Kidney (tissue), 14 donors: ENCODE measurements around the gene RNF149. TPM values are rescaled to one million over a fixed set of nuclear protein-coding genes. Genes with fewer than 3 reads are reported as not detected.

ENCODE experiments used
- DNase-seq, 5 donors: peaks; one replicate each; pipeline ENCODE4 v3.0.0-alpha.2; 2013 to 2020
- FAIRE-seq: peaks from 2 replicates; lab custom pipeline; 2012; peaks lifted over from hg19 to GRCh38; lab: Jason Lieb, UNC
- H3K27ac ChIP-seq, 2 donors: one replicate each; pipeline ENCODE4 v1.7.0; 2013; ENCODE audit warnings: low read depth in 2 of 2, low read length in 2 of 2, inconsistent platforms in 1 of 2
- H3K27me3 ChIP-seq: one replicate; pipeline ENCODE4 v1.7.1; 2013; ENCODE audit warnings: low read length, inconsistent platforms; ENCODE audit not compliant: control insufficient read depth, insufficient read depth
- H3K36me3 ChIP-seq, 3 donors: one replicate each; pipeline versions ENCODE4 v1.7.0 to v1.7.1; 2013; ENCODE audit warnings: low read length in 3 of 3, control low read depth in 1 of 3, inconsistent platforms in 1 of 3; ENCODE audit not compliant: insufficient read depth in 3 of 3, control insufficient read depth in 2 of 3
- H3K4me1 ChIP-seq, 3 donors: one replicate each; pipeline versions ENCODE4 v1.7.0 to v1.7.1; 2013; ENCODE audit warnings: low read length in 3 of 3, inconsistent platforms in 1 of 3, low read depth in 1 of 3; ENCODE audit not compliant: control insufficient read depth in 2 of 3, insufficient read depth in 2 of 3
- H3K4me3 ChIP-seq, 3 donors: one replicate each; pipeline versions ENCODE4 v1.7.0 to v1.8.1; 2013; ENCODE audit warnings: low read length in 3 of 3, control low read depth in 1 of 3, inconsistent platforms in 1 of 3
- H3K9ac ChIP-seq, 3 donors: one replicate each; pipeline versions ENCODE4 v1.7.0 to v1.7.1; 2013; ENCODE audit warnings: low read length in 3 of 3, control low read depth in 1 of 3, inconsistent platforms in 1 of 3
- H3K9me3 ChIP-seq, 3 donors: one replicate each; pipeline versions ENCODE4 v1.7.0 to v1.7.1; 2013; ENCODE audit warnings: low read length in 3 of 3, control low read depth in 1 of 3, inconsistent platforms in 1 of 3; ENCODE audit not compliant: control insufficient read depth in 2 of 3, insufficient read depth in 1 of 3
- intact Hi-C: fragments of 100-400 bp; cut with DNase I; formaldehyde crosslinking; loops from one replicate; pipeline ENCODE4 v1.11.1; 2022
- polyA plus RNA-seq: library from polyadenylated mRNA; stranded (reverse); fragments of 350-450 nt; fragmentation: Illumina TruSeq; extraction: RNeasy Lipid Tissue Mini Kit (QIAGEN cat#74804); gene quantifications from one replicate; pipeline ENCODE4 v1.2.3, GENCODE V29; 2014; ENCODE audit warnings: low read depth, low replicate concordance; ENCODE audit not compliant: insufficient read depth
- total RNA-seq: library from RNA; stranded (reverse); fragmentation: NEBNext Ultra II Directional; extraction: Animal tissue kit (Norgen Biotek cat#: 25700); gene quantifications from one replicate; pipeline ENCODE4 v1.2.1, GENCODE V29; 2021
- TF ChIP-seq, protein P1 (sequence below): IDR thresholded peaks from 3 replicates; pipeline ENCODE4 v1.5.1; 2012; ENCODE audit warnings: mild to moderate bottlenecking, moderate library complexity, borderline replicate concordance; ENCODE audit not compliant: insufficient read depth; ENCODE audit errors: extremely low read depth
- donor health status: control.
- donor health status: control.
- donor health status: control.
- donor health status: control.
- donor health status: control.
- donor health status: DM: yes; HTN: yes; CAD: no.
- donor health status: Normal renal cell carcinoma (clear cell type).

Gene RNF149
- total and polyA plus RNA-seq, 2 donors from 2014 or later: 30.1 to 75.8 TPM

DNA sequence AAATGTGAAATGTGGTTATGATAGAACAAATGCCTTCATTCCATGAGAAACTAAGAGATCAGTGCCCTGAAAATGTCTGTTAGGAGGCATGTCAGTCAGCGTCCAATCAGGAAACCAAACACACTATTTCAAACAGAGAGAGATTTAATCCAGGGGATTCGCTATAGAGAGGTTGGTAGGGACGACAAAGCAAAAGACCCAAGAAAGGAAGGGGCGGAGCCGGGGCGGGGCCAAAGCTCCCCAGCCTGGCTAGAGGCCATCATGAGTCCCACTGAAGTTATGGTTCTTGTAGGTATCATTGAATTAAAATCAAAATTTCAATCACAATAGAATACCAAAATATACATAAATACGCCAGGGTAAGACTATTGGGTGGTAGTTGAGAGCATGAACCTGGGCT, 32.9 kb upstream of the RNF149 start:
- intact Hi-C loops: no loop called here
- Histone ChIP-seq H3K27ac (no peak overlapping the region), H3K9me3 (no peaks in the 10 kb centered on the region), H3K4me1 (no peaks in the 10 kb centered on the region), H3K27me3 (no peaks in the 10 kb centered on the region), H3K4me3 (no peak overlapping the region), H3K9ac (no peak overlapping the region), H3K36me3 (no peaks in the 10 kb centered on the region)
- FAIRE-seq (no peak), DNase-seq (no peak)
- TF ChIP-seq, protein P1, sequence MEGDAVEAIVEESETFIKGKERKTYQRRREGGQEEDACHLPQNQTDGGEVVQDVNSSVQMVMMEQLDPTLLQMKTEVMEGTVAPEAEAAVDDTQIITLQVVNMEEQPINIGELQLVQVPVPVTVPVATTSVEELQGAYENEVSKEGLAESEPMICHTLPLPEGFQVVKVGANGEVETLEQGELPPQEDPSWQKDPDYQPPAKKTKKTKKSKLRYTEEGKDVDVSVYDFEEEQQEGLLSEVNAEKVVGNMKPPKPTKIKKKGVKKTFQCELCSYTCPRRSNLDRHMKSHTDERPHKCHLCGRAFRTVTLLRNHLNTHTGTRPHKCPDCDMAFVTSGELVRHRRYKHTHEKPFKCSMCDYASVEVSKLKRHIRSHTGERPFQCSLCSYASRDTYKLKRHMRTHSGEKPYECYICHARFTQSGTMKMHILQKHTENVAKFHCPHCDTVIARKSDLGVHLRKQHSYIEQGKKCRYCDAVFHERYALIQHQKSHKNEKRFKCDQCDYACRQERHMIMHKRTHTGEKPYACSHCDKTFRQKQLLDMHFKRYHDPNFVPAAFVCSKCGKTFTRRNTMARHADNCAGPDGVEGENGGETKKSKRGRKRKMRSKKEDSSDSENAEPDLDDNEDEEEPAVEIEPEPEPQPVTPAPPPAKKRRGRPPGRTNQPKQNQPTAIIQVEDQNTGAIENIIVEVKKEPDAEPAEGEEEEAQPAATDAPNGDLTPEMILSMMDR: no peak

DNA sequence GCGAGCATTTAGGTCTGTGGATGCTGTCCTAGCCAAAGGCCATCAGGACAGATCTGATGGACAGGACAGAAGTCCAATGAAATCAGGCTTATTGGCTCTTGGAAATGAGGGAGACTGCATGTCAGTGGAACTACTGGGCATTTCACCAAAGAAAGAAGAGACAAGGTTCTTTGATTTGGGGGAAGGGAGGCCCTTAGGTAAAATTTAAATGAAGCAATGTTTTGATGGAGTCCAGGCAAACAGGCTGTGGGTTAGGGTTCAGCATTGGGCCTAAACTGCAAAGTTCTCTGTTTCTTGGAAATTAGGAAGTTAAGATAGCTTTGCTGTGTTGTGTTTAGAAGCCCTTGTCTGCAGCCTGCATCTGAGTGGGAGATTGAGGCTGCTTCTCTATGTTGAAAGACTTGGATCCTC, 31.6 kb upstream of the RNF149 start:
- Histone ChIP-seq H3K4me3 (no peak overlapping the region), H3K9ac (no peak overlapping the region), H3K36me3 (no peaks in the 10 kb centered on the region), H3K4me1 (no peaks in the 10 kb centered on the region), H3K27ac (no peak overlapping the region), H3K9me3 (no peaks in the 10 kb centered on the region), H3K27me3 (no peaks in the 10 kb centered on the region)
- TF ChIP-seq, protein P1: no peak
- FAIRE-seq (no peak), DNase-seq (no peak)
- intact Hi-C loops: no loop called here

DNA sequence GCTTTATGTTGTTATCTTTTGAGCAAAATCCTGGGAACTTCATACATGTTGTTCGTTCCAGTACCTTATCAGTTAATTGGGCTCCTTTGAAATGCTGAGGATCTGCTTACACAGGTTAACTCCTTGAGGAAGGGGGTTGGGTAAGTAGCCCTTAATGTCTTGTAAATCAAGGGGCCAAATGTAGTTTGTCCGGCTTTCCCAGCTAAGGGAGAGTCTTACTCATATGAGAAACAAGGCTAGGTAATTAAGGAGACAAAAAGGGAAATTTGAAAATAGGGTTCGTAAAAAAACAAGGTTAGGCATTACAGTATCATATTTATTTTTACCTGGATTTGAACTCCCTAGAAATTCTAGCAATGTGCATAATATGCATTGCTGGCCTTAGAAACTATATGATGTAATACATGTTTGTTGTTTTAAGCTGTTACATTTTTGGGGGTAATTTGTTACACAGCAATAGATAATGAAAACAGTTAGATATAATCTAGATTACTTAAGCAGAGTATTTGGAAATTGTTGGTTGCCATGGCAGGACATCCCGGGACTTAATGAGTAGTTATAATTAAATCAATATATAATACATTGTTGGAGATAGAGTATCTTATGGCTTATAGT, 30.9 kb upstream of the RNF149 start:
- Histone ChIP-seq H3K36me3 (no peaks in the 10 kb centered on the region), H3K27ac (no peak overlapping the region), H3K27me3 (no peaks in the 10 kb centered on the region), H3K9me3 (no peaks in the 10 kb centered on the region), H3K4me1 (no peaks in the 10 kb centered on the region), H3K4me3 (no peak overlapping the region), H3K9ac (no peak overlapping the region)
- intact Hi-C loops: no loop called here
- DNase-seq: no peak
- no peak for FAIRE-seq
- TF ChIP-seq, protein P1: no peak

DNA sequence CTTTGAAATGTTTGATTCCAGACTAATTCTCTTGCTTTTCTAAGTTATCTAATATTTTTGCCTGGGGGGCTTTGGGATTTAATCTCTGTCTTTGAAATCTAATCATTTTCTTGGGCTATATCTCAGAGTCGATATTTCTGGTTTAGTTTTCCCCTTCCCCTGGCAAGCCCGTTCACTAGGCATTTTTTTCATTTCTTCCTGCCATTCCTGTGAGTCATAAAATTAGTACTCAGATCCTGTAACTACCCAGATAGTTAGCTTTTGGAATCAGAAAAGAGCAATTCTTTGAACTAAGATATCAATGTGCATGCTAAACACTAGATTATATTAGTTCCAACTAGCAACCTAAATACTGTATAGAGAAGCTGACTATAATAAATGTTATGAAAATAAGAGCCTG, 29.4 kb upstream of the RNF149 start:
- H3K4me1 ChIP-seq: no peaks in the 10 kb centered on the region
- DNase-seq (no peak), FAIRE-seq (no peak)
- no peak overlapping the region for H3K4me3 ChIP-seq
- no peaks in the 10 kb centered on the region for H3K27me3 ChIP-seq
- H3K9me3 ChIP-seq: no peaks in the 10 kb centered on the region
- TF ChIP-seq, protein P1: no peak
- H3K9ac ChIP-seq: no peak overlapping the region
- intact Hi-C loops: no loop called here
- H3K36me3 ChIP-seq: no peaks in the 10 kb centered on the region
- H3K27ac ChIP-seq: no peak overlapping the region
